Melanocyte of skin (primary cell): ENCODE data around the gene DNAH7. TPM values are rescaled to one million over a fixed set of nuclear protein-coding genes. Genes with fewer than 3 reads are reported as not detected.

ENCODE experiments used
- total RNA-seq, 2 donors: library from RNA; depleted of rRNA; stranded (reverse); fragments of >200 nt; gene quantifications; 2 replicates each; pipeline ENCODE4 v1.2.3, GENCODE V29; 2012

DNAH7 gene
- total RNA-seq = under 1 TPM; 0.33 to 0.34 TPM

GRCh38 chr2:196068271-196069209 is at the start of gene DNAH7:
Gene DNAH7 (minus strand): TSS chr2:196068837. CDS start chr2:196068711, 126 bp downstream.

Other genes with a start within 250 kb of the DNAH7 start
- 10 to 100 TPM; 13.8 to 29.6 TPM for gene STK17B, start 102.7 kb upstream of the DNAH7 start, total RNA-seq